ENCODE results near the gene SDC4.

DNA sequence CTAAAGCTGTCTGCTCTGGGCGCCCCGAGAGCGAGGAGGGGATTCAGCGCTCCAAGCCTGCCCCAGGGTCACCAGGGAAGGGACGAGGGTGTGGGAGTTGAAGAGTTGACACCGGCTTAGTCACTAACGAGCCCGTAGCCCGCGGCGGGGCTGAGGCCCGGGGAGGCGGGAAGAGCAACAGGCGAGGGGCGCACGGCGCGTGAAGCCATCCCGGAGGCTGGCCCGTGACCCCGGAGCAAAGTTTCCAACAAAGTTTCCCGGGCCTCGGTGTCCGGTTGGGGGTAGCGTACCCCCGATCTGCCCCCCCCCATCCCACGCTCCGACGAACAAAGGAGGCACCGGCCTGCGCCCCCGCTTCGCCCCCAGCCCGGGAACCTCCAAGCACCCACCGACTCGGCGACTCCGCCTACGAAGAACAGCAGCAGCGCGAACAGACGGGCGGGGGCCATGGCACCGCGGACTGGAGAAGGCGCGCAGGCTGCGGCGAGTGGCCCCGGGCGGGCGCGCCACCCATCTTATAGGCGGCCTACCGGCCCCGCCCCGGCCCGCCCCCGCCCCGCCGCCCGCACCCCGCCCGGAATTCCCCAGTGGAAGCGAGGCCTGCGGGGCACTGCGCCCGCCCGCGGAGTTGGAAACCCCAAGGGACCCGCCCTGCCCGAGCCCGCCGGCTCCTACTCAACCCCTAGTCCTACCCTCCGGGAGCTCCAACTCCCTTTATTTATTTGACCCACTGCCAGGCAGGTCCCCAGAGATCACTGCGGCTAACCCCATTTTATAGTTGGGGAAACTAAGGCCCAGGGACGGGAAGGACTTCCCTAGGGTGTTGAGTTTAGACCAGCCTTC lies at the start of gene SDC4:
- TF ChIP-seq CTCF (IDR thresholded peaks at IDR 0.05), result no peak
- TF ChIP-seq POLR2A (IDR thresholded peaks at IDR 0.05), result peak; percentile 97 to 99 (median 99)
